ENCODE data around the gene ZNF609.

- TF ChIP-seq TAF1 (IDR thresholded peaks at IDR 0.05; ENCODE audit: borderline replicate concordance, low read depth, low read length) = no peak
- TF ChIP-seq POLR2A (IDR thresholded peaks at IDR 0.05; ENCODE audit: low read depth, low read length) = no peak
- TF ChIP-seq POLR2AphosphoS5 (IDR thresholded peaks at IDR 0.05; ENCODE audit: low read depth, low read length) = no peak
Measured at GRCh38 chr15:64731805-64732151, 271.4 kb downstream of the ZNF609 start.

Measured in GM12892 (cell line).